Measurements from ENCODE around the gene KIF5C. TPM values are rescaled to one million over a fixed set of nuclear protein-coding genes. Genes with fewer than 3 reads are reported as not detected.

Gene KIF5C
- total RNA-seq, 1 donor from 2014 or later, result 6.2 TPM

DNA sequence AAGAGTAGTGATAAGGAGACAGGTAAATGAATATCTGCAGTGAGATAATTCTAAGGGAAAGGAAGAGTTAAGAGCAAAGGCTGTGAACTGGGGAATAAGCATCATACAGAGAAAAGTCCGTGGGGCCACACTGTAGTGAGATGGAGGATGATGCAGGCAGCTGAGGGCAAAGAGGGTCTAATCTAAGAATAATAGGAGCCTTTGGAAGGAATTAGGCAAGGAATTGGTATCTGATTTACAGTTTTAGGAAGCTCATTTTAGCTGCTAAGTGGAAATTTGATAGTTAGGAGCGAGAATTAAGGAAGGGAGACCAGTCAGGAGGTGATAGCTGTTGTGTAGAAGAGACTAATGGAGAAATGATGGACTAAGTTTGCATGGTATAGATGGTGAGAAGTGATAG lies 43.5 kb downstream of the KIF5C start:
- Histone ChIP-seq H3K4me3 (no peak overlapping the region), H3K9me3 (peaks cover 0 to 4% of the 10 kb centered on the region in 2 donors), H3K36me3 (no peaks in the 10 kb centered on the region), H3K4me1 (no peaks in the 10 kb centered on the region), H3K27me3 (no peaks in the 10 kb centered on the region), H3K27ac (no peak overlapping the region)
- TF ChIP-seq, protein P1, sequence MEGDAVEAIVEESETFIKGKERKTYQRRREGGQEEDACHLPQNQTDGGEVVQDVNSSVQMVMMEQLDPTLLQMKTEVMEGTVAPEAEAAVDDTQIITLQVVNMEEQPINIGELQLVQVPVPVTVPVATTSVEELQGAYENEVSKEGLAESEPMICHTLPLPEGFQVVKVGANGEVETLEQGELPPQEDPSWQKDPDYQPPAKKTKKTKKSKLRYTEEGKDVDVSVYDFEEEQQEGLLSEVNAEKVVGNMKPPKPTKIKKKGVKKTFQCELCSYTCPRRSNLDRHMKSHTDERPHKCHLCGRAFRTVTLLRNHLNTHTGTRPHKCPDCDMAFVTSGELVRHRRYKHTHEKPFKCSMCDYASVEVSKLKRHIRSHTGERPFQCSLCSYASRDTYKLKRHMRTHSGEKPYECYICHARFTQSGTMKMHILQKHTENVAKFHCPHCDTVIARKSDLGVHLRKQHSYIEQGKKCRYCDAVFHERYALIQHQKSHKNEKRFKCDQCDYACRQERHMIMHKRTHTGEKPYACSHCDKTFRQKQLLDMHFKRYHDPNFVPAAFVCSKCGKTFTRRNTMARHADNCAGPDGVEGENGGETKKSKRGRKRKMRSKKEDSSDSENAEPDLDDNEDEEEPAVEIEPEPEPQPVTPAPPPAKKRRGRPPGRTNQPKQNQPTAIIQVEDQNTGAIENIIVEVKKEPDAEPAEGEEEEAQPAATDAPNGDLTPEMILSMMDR (IDR thresholded peaks at IDR 0.05), result no peak
- intact Hi-C loops (cut with DNase I), result no loop called here
- no peak for DNase-seq (ENCODE audit: low spot score in 2 of 2)

DNA sequence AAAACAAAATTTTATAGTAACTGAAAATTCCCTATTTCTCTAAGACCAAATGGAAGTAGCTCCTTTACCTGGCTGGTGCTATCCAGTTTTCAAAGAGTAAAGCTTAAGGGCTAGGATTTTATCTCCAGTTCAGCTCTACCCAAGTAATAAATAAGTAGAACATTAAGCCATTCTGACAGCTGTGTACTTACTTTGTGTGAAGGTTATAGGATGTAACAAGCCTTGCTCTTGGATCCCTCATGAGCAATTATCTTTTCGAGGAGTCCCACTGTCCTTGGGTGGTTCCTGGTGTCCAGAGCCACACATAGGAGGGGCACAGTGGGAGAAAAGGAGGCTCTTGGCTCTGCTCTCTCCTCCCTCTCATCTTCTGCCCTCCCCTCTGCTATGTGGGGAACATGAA lies 45.5 kb downstream of the KIF5C start:
- peaks cover 0 to 4% of the 10 kb centered on the region in 2 donors for H3K9me3 ChIP-seq
- no peak overlapping the region for H3K27ac ChIP-seq
- TF ChIP-seq, protein P1 (IDR thresholded peaks at IDR 0.05), result no peak
- intact Hi-C loops (cut with DNase I), result no loop called here
- no peaks in the 10 kb centered on the region for H3K4me1 ChIP-seq
- H3K4me3 ChIP-seq, result no peak overlapping the region
- H3K27me3 ChIP-seq, result no peaks in the 10 kb centered on the region
- DNase-seq (ENCODE audit: low spot score in 2 of 2), result no peak
- no peaks in the 10 kb centered on the region for H3K36me3 ChIP-seq

DNA sequence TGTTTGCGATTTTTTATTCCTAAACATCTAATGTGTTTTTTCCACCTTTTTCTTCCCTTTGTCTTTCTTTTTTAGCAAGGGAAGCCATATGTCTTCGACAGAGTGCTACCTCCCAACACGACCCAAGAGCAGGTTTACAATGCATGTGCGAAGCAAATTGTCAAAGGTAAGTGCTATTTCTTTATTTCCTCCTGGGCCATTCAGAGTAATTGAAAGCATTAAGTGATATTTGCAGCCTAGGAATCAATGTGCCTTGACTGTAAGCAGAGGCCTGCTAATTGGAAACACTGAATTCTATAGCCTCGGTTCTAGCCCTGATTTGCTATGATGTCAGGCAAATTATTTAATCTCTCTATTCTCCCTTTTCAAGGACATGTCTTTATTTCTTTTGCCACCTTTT lies 47.0 kb downstream of the KIF5C start:
- Histone ChIP-seq H3K4me3 (no peak overlapping the region), H3K27ac (no peak overlapping the region), H3K36me3 (no peaks in the 10 kb centered on the region), H3K27me3 (no peaks in the 10 kb centered on the region), H3K4me1 (no peaks in the 10 kb centered on the region), H3K9me3 (peaks cover 0 to 4% of the 10 kb centered on the region in 2 donors)
- DNase-seq (ENCODE audit: low spot score in 2 of 2), result no peak
- intact Hi-C loops (cut with DNase I), result no loop called here
- TF ChIP-seq, protein P1 (IDR thresholded peaks at IDR 0.05), result no peak

DNA sequence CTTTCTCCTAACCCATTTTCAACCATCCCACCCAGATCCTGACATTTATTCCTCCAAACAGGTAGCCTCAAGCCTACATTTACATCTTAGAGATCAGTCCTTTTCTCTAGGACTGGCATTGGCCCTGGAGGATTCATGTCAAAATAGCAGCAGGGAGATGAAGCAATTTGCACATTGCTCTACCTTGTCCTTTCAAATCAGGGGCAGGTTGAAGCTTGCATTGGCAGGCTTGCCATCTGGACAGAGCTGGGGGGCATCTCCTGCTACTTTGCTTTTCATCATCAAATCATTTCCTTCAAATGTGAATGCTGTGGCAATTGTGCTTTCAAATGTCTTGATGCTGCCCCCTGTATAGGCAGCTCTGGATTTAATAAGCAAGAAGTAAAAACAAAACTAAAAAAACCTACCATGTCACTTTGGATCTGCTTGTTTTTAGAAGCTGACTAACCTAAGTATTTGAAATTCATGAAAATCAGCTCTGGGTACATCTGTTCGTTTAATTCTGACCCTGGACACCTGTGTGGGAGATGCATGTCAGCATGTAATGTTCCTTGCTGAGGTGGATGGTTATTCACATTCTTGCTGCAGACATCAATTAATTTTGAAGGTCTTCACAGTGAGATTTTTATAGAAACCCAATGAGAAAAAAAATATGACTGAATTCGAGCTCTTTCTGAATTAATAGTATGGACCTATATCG lies 47.9 kb downstream of the KIF5C start:
- H3K4me1 ChIP-seq, result no peaks in the 10 kb centered on the region
- intact Hi-C loops (cut with DNase I), result no loop called here

DNA sequence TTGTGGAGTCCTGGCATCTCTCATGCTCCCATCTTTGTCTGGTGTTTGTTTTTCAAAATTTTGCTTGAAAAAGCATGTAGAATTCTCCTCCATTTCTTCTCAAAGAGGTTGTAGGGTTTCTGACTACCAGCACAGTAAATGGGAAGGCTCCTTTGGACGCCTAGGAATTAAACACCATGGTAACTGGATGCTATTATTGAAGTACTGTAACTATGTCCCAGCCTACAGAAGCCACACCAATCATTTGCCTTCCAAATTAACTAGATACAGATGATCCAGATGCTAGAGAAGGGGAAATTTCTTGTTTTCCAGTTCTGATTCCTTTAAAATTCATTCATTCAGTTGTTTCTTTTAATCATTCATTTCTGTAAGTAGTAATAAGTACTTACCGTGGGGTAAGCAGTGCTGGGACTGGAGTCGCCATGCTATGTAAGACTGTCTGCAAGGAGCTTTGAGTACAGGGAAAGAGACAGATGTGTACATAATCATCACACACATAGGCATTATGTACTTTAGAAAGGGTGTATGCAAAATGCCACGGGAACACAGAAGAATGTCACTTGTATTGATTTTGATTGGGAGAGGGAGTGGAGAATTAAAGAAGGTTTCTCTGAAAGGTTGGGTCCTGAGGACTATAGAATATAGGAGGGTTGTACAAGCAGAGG lies 49.6 kb downstream of the KIF5C start:
- no peaks in the 10 kb centered on the region for H3K9me3 ChIP-seq
- H3K27ac ChIP-seq, result no peak overlapping the region
- TF ChIP-seq, protein P1 (IDR thresholded peaks at IDR 0.05), result no peak
- no peaks in the 10 kb centered on the region for H3K36me3 ChIP-seq
- DNase-seq (ENCODE audit: low spot score in 2 of 2), result no peak
- intact Hi-C loops (cut with DNase I), result no loop called here
- no peaks in the 10 kb centered on the region for H3K4me1 ChIP-seq
- no peak overlapping the region for H3K4me3 ChIP-seq
- no peaks in the 10 kb centered on the region for H3K27me3 ChIP-seq

More for the DNA sequence above, 47.9 kb downstream of the KIF5C start:
- no peak overlapping the region for H3K27ac ChIP-seq
- H3K36me3 ChIP-seq, result no peaks in the 10 kb centered on the region
- TF ChIP-seq, protein P1 (IDR thresholded peaks at IDR 0.05), result no peak
- no peak for DNase-seq (ENCODE audit: low spot score in 2 of 2)
- peaks cover 0 to 4% of the 10 kb centered on the region in 2 donors for H3K9me3 ChIP-seq
- H3K27me3 ChIP-seq, result no peaks in the 10 kb centered on the region
- no peak overlapping the region for H3K4me3 ChIP-seq
